NT2/D1 (cell line): ENCODE measurements around the gene UBE4B.

Source experiments
- DNase-seq: peaks from one replicate; pipeline ENCODE4 v3.0.0-alpha.2; 2011; ENCODE audit warnings: low read depth, low spot score
- H3K27me3 ChIP-seq: 2 replicates; pipeline ENCODE4 v1.6.0; 2011; ENCODE audit warnings: mild to moderate bottlenecking; ENCODE audit not compliant: insufficient read length, insufficient read depth
- H3K36me3 ChIP-seq: 2 replicates; pipeline ENCODE4 v1.6.1; 2011; ENCODE audit warnings: mild to moderate bottlenecking, low read length, mixed read lengths; ENCODE audit not compliant: insufficient read depth, insufficient read length
- H3K4me1 ChIP-seq: 2 replicates; pipeline ENCODE4 v1.5.1; 2011; ENCODE audit not compliant: insufficient read depth, insufficient read length
- H3K4me3 ChIP-seq: 2 replicates; pipeline ENCODE4 v1.5.1; 2011; ENCODE audit warnings: low read depth; ENCODE audit not compliant: insufficient read length
- H3K9ac ChIP-seq: 2 replicates; pipeline ENCODE4 v1.6.0; 2011; ENCODE audit warnings: low read depth; ENCODE audit not compliant: insufficient read length
- H3K9me3 ChIP-seq: 2 replicates; pipeline ENCODE4 v1.5.1; 2011; ENCODE audit warnings: mild to moderate bottlenecking, low read length; ENCODE audit not compliant: insufficient read depth
- SUZ12 ChIP-seq: IDR thresholded peaks from 2 replicates; pipeline ENCODE4 v1.6.1; 2011; ENCODE audit not compliant: insufficient read length, insufficient read depth; ENCODE audit errors: extremely low read depth
- YY1 ChIP-seq: IDR thresholded peaks from 2 replicates; pipeline ENCODE4 v1.6.1; 2011; ENCODE audit not compliant: insufficient read length, insufficient read depth
- ZNF274 ChIP-seq: IDR thresholded peaks from 2 replicates; pipeline ENCODE4 v1.6.1; 2011; ENCODE audit warnings: mild to moderate bottlenecking, low read depth, low read length

The UBE4B gene

DNA sequence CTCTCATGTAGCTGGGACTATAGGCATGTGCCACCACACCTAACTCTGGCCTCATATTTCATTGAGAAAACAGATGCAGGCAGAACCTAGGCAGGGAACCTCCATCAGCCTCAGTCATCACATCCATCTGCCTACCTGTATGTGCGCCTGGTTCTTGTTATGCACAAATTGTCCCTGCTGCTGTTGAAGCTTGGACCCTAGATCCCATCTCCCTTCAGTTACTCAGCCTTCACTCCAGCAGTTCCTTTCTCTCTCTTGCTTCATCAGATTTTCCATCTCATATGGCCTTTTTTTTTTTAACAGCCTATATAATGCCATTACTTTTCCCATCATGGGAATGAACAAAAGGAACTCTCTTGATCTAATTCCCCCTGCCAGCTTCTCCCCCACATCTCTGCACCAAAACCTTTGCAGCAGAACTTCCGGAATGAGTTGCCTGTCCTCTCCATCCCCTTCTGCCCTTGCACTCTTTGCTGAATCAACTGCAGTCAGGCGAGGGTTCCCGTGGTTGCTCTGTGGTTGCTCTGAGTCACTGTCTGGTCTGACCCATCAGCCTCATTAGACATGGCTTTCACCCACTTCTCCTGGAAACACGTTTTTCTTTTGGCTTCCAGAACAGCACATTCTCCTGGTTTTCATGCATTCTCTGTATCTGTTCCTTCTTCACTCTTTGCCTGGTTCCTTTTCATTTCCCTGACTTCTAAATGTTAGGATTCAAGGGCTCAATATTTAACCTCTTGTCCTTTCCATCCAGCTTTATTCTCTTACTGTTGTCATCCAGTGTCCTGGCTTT, 41.5 kb downstream of the UBE4B start:
- H3K9ac ChIP-seq: no peak overlapping the region
- H3K36me3 ChIP-seq: peaks cover 11% of the 10 kb centered on the region
- H3K4me3 ChIP-seq: no peak overlapping the region
- H3K4me1 ChIP-seq: peaks cover 4% of the 10 kb centered on the region
- H3K27me3 ChIP-seq: no peaks in the 10 kb centered on the region
- TF ChIP-seq SUZ12 (no peak), YY1 (no peak), ZNF274 (no peak)
- no peak for DNase-seq
- no peaks in the 10 kb centered on the region for H3K9me3 ChIP-seq

DNA sequence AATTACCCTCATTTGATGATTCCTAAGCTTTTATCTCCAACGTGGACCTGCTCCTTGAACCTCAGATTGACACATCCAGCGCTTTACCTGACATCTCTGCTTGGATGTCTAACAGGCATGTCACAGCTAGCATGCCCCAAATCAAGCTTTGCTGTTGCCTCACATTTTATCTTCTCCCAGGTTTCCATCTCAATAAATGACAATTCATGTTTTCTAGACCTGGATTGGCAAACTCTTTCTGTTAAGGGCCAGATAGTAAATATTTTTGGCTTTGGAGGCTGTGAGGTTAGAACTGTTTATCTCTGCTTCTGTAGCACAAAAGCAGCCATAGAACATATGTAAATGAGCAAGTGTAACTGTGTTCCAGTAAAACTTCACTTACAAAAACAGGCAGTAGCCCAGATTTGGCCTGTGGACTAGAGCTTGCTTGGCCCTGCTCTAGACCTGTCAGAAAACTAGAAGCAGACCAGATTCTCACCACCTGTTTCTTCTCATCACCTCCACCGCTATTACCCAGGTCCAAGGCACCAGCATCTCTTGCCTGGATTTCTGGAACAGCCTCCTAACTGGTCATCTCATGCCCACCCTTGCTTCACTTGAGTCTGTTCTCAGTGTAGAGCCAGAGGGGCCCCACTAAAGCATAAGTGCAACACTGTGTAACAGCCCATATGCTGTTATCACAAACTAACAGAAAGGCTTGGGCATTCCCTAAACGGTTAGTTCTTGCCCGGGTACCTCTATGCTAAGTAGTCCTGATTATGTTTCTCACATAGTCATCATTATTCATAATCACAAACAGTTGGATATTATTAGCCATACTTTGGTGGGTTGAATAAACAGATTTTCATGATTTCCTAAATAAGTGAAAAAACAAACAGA, 42.3 kb downstream of the UBE4B start:
- no peak overlapping the region for H3K9ac ChIP-seq
- H3K9me3 ChIP-seq: no peaks in the 10 kb centered on the region
- H3K4me3 ChIP-seq: no peak overlapping the region
- TF ChIP-seq ZNF274 (no peak), YY1 (no peak), SUZ12 (no peak)
- DNase-seq: no peak
- no peaks in the 10 kb centered on the region for H3K27me3 ChIP-seq
- peaks cover 11% of the 10 kb centered on the region for H3K36me3 ChIP-seq
- peaks cover 4% of the 10 kb centered on the region for H3K4me1 ChIP-seq

GRCh38 chr1:10075732-10076131, 43.0 kb downstream of the UBE4B start:
- Histone ChIP-seq H3K27me3 (no peaks in the 10 kb centered on the region), H3K4me1 (peaks cover 4% of the 10 kb centered on the region), H3K9me3 (no peaks in the 10 kb centered on the region), H3K4me3 (no peak overlapping the region), H3K9ac (no peak overlapping the region), H3K36me3 (peaks cover 11% of the 10 kb centered on the region)
- no peak for TF ChIP-seq ZNF274
- no peak for TF ChIP-seq SUZ12
- TF ChIP-seq YY1: no peak
- no peak for DNase-seq

- no peak for DNase-seq
- peaks cover 4% of the 10 kb centered on the region for H3K4me1 ChIP-seq
- H3K27me3 ChIP-seq: no peaks in the 10 kb centered on the region
- peaks cover 8% of the 10 kb centered on the region for H3K36me3 ChIP-seq
- TF ChIP-seq ZNF274 (no peak), SUZ12 (no peak), YY1 (no peak)
- H3K9ac ChIP-seq: no peak overlapping the region
- H3K4me3 ChIP-seq: no peak overlapping the region
- no peaks in the 10 kb centered on the region for H3K9me3 ChIP-seq
Observed at GRCh38 chr1:10078494-10078893, 45.7 kb downstream of the UBE4B start.

DNA sequence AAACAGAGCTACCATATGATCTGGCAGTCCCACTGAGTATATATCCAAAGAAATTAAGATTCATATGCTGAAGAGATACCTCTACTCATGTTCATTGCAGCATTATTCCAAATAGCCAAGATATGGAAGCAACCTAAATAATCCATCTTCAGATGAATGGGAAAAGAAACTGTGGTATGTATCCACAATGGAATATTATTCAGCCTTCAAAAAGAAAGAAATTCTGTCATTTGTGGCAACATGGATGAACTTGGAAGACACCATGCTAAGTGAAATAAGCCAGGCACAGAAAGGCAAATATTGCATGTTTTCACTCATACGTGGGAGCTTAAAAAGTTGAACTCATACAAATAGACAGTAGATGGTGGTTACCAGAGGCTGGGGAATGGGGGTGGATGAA, 47.8 kb downstream of the UBE4B start:
- H3K9me3 ChIP-seq: no peaks in the 10 kb centered on the region
- DNase-seq: no peak
- H3K9ac ChIP-seq: no peak overlapping the region
- TF ChIP-seq ZNF274 (no peak), YY1 (no peak), SUZ12 (no peak)
- no peaks in the 10 kb centered on the region for H3K4me1 ChIP-seq
- H3K36me3 ChIP-seq: peaks cover 5% of the 10 kb centered on the region
- H3K4me3 ChIP-seq: no peak overlapping the region
- H3K27me3 ChIP-seq: no peaks in the 10 kb centered on the region

- Histone ChIP-seq H3K9ac (no peak overlapping the region), H3K4me1 (no peaks in the 10 kb centered on the region), H3K36me3 (peaks cover 2% of the 10 kb centered on the region), H3K4me3 (no peak overlapping the region), H3K27me3 (no peaks in the 10 kb centered on the region), H3K9me3 (no peaks in the 10 kb centered on the region)
- TF ChIP-seq SUZ12: no peak
- TF ChIP-seq YY1: no peak
- TF ChIP-seq ZNF274: no peak
- no peak for DNase-seq
Observed at GRCh38 chr1:10082785-10083479, 50.2 kb downstream of the UBE4B start.

GRCh38 chr1:10084045-10084444, 51.3 kb downstream of the UBE4B start:
- TF ChIP-seq SUZ12 (no peak), ZNF274 (no peak), YY1 (no peak)
- Histone ChIP-seq H3K4me1 (no peaks in the 10 kb centered on the region), H3K27me3 (no peaks in the 10 kb centered on the region), H3K4me3 (no peak overlapping the region), H3K9ac (no peak overlapping the region), H3K9me3 (no peaks in the 10 kb centered on the region), H3K36me3 (peaks cover 2% of the 10 kb centered on the region)
- DNase-seq: no peak
